ENCODE data around the gene EPX. TPM values are rescaled to one million over a fixed set of nuclear protein-coding genes. Genes with fewer than 3 reads are reported as not detected.
"Not testable (repeated sequence)": the region's sequence is repeated elsewhere in the genome, so short reads cannot be mapped to it uniquely, and the experiment has no call there.

EPX gene, protein sequence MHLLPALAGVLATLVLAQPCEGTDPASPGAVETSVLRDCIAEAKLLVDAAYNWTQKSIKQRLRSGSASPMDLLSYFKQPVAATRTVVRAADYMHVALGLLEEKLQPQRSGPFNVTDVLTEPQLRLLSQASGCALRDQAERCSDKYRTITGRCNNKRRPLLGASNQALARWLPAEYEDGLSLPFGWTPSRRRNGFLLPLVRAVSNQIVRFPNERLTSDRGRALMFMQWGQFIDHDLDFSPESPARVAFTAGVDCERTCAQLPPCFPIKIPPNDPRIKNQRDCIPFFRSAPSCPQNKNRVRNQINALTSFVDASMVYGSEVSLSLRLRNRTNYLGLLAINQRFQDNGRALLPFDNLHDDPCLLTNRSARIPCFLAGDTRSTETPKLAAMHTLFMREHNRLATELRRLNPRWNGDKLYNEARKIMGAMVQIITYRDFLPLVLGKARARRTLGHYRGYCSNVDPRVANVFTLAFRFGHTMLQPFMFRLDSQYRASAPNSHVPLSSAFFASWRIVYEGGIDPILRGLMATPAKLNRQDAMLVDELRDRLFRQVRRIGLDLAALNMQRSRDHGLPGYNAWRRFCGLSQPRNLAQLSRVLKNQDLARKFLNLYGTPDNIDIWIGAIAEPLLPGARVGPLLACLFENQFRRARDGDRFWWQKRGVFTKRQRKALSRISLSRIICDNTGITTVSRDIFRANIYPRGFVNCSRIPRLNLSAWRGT
- polyA plus RNA-seq (2013, experiment 1 of 2) = not detected
- not detected for polyA plus RNA-seq (2013, experiment 2 of 2)

DNA sequence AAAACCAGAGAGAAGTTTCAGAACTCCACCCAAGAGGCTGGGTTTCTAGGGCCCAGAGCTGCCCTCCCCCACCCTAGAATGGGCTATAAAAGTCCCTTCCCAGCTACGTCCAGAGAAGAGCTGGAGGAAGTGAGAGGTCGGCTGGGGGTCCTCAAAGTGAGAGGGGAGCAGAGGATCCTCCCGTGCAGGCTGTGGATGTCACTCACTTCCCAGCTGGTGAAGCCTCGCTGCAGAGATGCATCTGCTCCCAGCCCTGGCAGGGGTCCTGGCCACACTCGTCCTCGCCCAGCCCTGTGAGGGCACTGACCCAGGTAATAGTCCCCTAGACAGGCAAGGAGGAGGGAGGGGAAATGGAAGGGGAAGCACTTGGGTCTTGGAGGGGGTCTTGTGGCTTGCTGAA lies at the start of gene EPX:
TSS of gene EPX (plus strand) at position 115 of the 400 bp plus-strand sequence. CDS start at position 236, 121 bp downstream.
- Histone ChIP-seq H2AK5ac (ENCODE audit: low read length, severe bottlenecking) (no peak within 1 kb of the TSS), H3K4me3 (ENCODE audit: insufficient read depth in 1 of 2, low read depth in 1 of 2, low read length in 2 of 2) (no peak within 1 kb of the TSS), H3K9ac (ENCODE audit: low read length) (no peak within 1 kb of the TSS), H4K91ac (ENCODE audit: low read length) (no peak within 1 kb of the TSS), H3K18ac (ENCODE audit: low read depth in 1 of 2, low read length in 2 of 2) (no peak within 1 kb of the TSS), H3K14ac (ENCODE audit: low read length in 2 of 2) (no peak within 1 kb of the TSS), H2BK120ac (ENCODE audit: low read depth, low read length) (no peak within 1 kb of the TSS), H3K4me2 (ENCODE audit: low read length, poor library complexity, severe bottlenecking) (no peak within 1 kb of the TSS), H3K4me1 (ENCODE audit: control insufficient read depth, insufficient read depth, low read depth, low read length) (no peaks in the 10 kb centered on the region), H3K27ac (ENCODE audit: low read length, poor library complexity, severe bottlenecking) (no peak within 1 kb of the TSS), H3K36me3 (ENCODE audit: control insufficient read depth in 1 of 2, insufficient read depth in 2 of 2, low read depth in 1 of 2, low read length in 2 of 2) (no peaks in the 10 kb centered on the region), H3K23ac (ENCODE audit: low read length in 2 of 2) (no peak within 1 kb of the TSS), H3K27me3 (ENCODE audit: control insufficient read depth in 1 of 2, insufficient read depth in 1 of 2, low read length in 2 of 2) (peaks cover 43 to 73% of the 10 kb centered on the region in 2 experiments), H3K9me3 (ENCODE audit: control insufficient read depth, low read length) (no peaks in the 10 kb centered on the region), H2BK15ac (ENCODE audit: low read depth, poor library complexity, severe bottlenecking) (no peak within 1 kb of the TSS), H2AFZ (ENCODE audit: low read depth, low read length) (no peak within 1 kb of the TSS), H2BK5ac (ENCODE audit: low read depth, low read length, poor library complexity, severe bottlenecking) (no peak within 1 kb of the TSS), H4K8ac (ENCODE audit: low read length) (no peak within 1 kb of the TSS), H3K79me1 (replicated peaks; ENCODE audit: low read length, poor library complexity, severe bottlenecking) (no peaks in the 10 kb centered on the region), H2BK12ac (ENCODE audit: low read length in 2 of 2) (no peak within 1 kb of the TSS), H3K4ac (ENCODE audit: low read depth in 1 of 2, low read length in 2 of 2) (no peak within 1 kb of the TSS)
- DNase-seq = no peak
- 22% methylated on average over 6 of the region's 6 CpGs for WGBS

DNA sequence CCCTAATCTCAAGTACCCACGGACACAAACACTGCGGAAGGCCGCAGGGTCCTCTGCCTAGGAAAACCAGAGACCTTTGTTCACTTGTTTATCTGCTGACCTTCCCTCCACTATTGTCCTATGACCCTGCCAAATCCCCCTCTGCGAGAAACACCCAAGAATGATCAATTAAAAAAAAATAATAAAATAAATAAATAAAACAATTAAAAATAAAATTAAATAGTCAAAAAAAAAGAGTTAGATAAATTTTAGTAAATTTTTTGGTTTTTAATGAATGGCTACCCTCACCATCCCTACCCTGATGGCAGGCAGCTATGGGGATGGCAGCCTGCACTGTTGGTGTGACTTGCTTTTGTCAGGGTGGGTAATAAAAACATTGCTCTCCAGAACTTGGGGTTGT lies 49.2 kb upstream of the EPX start:
- H2BK120ac ChIP-seq (ENCODE audit: low read depth, low read length); H2BK15ac ChIP-seq (ENCODE audit: low read depth, poor library complexity, severe bottlenecking); H3K79me1 ChIP-seq (replicated peaks; ENCODE audit: low read length, poor library complexity, severe bottlenecking); H2BK5ac ChIP-seq (ENCODE audit: low read depth, low read length, poor library complexity, severe bottlenecking); DNase-seq; H4K8ac ChIP-seq (ENCODE audit: low read length); H3K4me1 ChIP-seq (ENCODE audit: control insufficient read depth, insufficient read depth, low read depth, low read length); H3K4ac ChIP-seq (ENCODE audit: low read depth in 1 of 2, low read length in 2 of 2); H4K91ac ChIP-seq (ENCODE audit: low read length); H2BK12ac ChIP-seq (ENCODE audit: low read length in 2 of 2); H3K4me2 ChIP-seq (ENCODE audit: low read length, poor library complexity, severe bottlenecking); H3K9ac ChIP-seq (ENCODE audit: low read length); H3K36me3 ChIP-seq (ENCODE audit: control insufficient read depth in 1 of 2, insufficient read depth in 2 of 2, low read depth in 1 of 2, low read length in 2 of 2); H3K27ac ChIP-seq (ENCODE audit: low read length, poor library complexity, severe bottlenecking); H3K18ac ChIP-seq (ENCODE audit: low read depth in 1 of 2, low read length in 2 of 2); H2AK5ac ChIP-seq (ENCODE audit: low read length, severe bottlenecking); H3K23ac ChIP-seq (ENCODE audit: low read length in 2 of 2); H3K27me3 ChIP-seq (ENCODE audit: control insufficient read depth in 1 of 2, insufficient read depth in 1 of 2, low read length in 2 of 2); H3K14ac ChIP-seq (ENCODE audit: low read length in 2 of 2); H3K4me3 ChIP-seq (ENCODE audit: insufficient read depth in 1 of 2, low read depth in 1 of 2, low read length in 2 of 2); H2AFZ ChIP-seq (ENCODE audit: low read depth, low read length): not testable (repeated sequence)
- WGBS = 84% methylated on average over 3 of the region's 4 CpGs
- H3K9me3 ChIP-seq (ENCODE audit: control insufficient read depth, low read length) = peaks cover 19% of the 10 kb centered on the region

GRCh38 chr17:58144801-58145200 lies 47.7 kb upstream of the EPX start:
- Histone ChIP-seq H3K4me2 (ENCODE audit: low read length, poor library complexity, severe bottlenecking) (no peak overlapping the region), H2AK5ac (ENCODE audit: low read length, severe bottlenecking) (no peak overlapping the region), H3K79me1 (replicated peaks; ENCODE audit: low read length, poor library complexity, severe bottlenecking) (no peaks in the 10 kb centered on the region), H3K18ac (ENCODE audit: low read depth in 1 of 2, low read length in 2 of 2) (no peak overlapping the region), H3K9me3 (ENCODE audit: control insufficient read depth, low read length) (peaks cover 19% of the 10 kb centered on the region), H3K27me3 (ENCODE audit: control insufficient read depth in 1 of 2, insufficient read depth in 1 of 2, low read length in 2 of 2) (peaks cover 11 to 20% of the 10 kb centered on the region in 2 experiments), H3K9ac (ENCODE audit: low read length) (no peak overlapping the region), H3K4me3 (ENCODE audit: insufficient read depth in 1 of 2, low read depth in 1 of 2, low read length in 2 of 2) (no peak overlapping the region), H2BK120ac (ENCODE audit: low read depth, low read length) (no peak overlapping the region), H4K8ac (ENCODE audit: low read length) (no peak overlapping the region), H3K27ac (ENCODE audit: low read length, poor library complexity, severe bottlenecking) (no peak overlapping the region), H3K4me1 (ENCODE audit: control insufficient read depth, insufficient read depth, low read depth, low read length) (no peaks in the 10 kb centered on the region), H2BK15ac (ENCODE audit: low read depth, poor library complexity, severe bottlenecking) (no peak overlapping the region), H2AFZ (ENCODE audit: low read depth, low read length) (no peak overlapping the region), H3K23ac (ENCODE audit: low read length in 2 of 2) (no peak overlapping the region), H3K36me3 (ENCODE audit: control insufficient read depth in 1 of 2, insufficient read depth in 2 of 2, low read depth in 1 of 2, low read length in 2 of 2) (no peaks in the 10 kb centered on the region), H3K4ac (ENCODE audit: low read depth in 1 of 2, low read length in 2 of 2) (no peak overlapping the region), H2BK5ac (ENCODE audit: low read depth, low read length, poor library complexity, severe bottlenecking) (no peak overlapping the region), H3K14ac (ENCODE audit: low read length in 2 of 2) (no peak overlapping the region), H4K91ac (ENCODE audit: low read length) (no peak overlapping the region), H2BK12ac (ENCODE audit: low read length in 2 of 2) (no peak overlapping the region)
- no CpG with 5 or more reads among the region's 1 CpG for WGBS
- no peak for DNase-seq

- H3K4me3 ChIP-seq (ENCODE audit: insufficient read depth in 1 of 2, low read depth in 1 of 2, low read length in 2 of 2) = no peak within 1 kb of the TSS
- no peak within 1 kb of the TSS for H3K18ac ChIP-seq (ENCODE audit: low read depth in 1 of 2, low read length in 2 of 2)
- no peak within 1 kb of the TSS for H2BK5ac ChIP-seq (ENCODE audit: low read depth, low read length, poor library complexity, severe bottlenecking)
- no peak within 1 kb of the TSS for H2BK15ac ChIP-seq (ENCODE audit: low read depth, poor library complexity, severe bottlenecking)
- no peak within 1 kb of the TSS for H2BK120ac ChIP-seq (ENCODE audit: low read depth, low read length)
- H3K4me2 ChIP-seq (ENCODE audit: low read length, poor library complexity, severe bottlenecking) = no peak within 1 kb of the TSS
- no peak within 1 kb of the TSS for H2BK12ac ChIP-seq (ENCODE audit: low read length in 2 of 2)
- H3K79me1 ChIP-seq (replicated peaks; ENCODE audit: low read length, poor library complexity, severe bottlenecking) = no peaks in the 10 kb centered on the region
- no peak within 1 kb of the TSS for H3K4ac ChIP-seq (ENCODE audit: low read depth in 1 of 2, low read length in 2 of 2)
- H4K8ac ChIP-seq (ENCODE audit: low read length) = no peak within 1 kb of the TSS
- no peak for DNase-seq
- no peak within 1 kb of the TSS for H3K27ac ChIP-seq (ENCODE audit: low read length, poor library complexity, severe bottlenecking)
- no peaks in the 10 kb centered on the region for H3K4me1 ChIP-seq (ENCODE audit: control insufficient read depth, insufficient read depth, low read depth, low read length)
- no peak within 1 kb of the TSS for H2AFZ ChIP-seq (ENCODE audit: low read depth, low read length)
- no peak within 1 kb of the TSS for H2AK5ac ChIP-seq (ENCODE audit: low read length, severe bottlenecking)
- H3K27me3 ChIP-seq (ENCODE audit: control insufficient read depth in 1 of 2, insufficient read depth in 1 of 2, low read length in 2 of 2) = peaks cover 24 to 40% of the 10 kb centered on the region in 2 experiments
- H3K23ac ChIP-seq (ENCODE audit: low read length in 2 of 2) = no peak within 1 kb of the TSS
- H3K36me3 ChIP-seq (ENCODE audit: control insufficient read depth in 1 of 2, insufficient read depth in 2 of 2, low read depth in 1 of 2, low read length in 2 of 2) = no peaks in the 10 kb centered on the region
- WGBS = 77% methylated on average over 1 of the region's 1 CpG
- no peak within 1 kb of the TSS for H4K91ac ChIP-seq (ENCODE audit: low read length)
- no peak within 1 kb of the TSS for H3K14ac ChIP-seq (ENCODE audit: low read length in 2 of 2)
- H3K9me3 ChIP-seq (ENCODE audit: control insufficient read depth, low read length) = peaks cover 19% of the 10 kb centered on the region
- no peak within 1 kb of the TSS for H3K9ac ChIP-seq (ENCODE audit: low read length)
Measured at GRCh38 chr17:58147930-58148434, 44.5 kb upstream of the EPX start, which contains the start of gene OR4D1. Gene OR4D1 (plus strand): TSS chr17:58148384. CDS start chr17:58155154, 6,770 bp downstream.

Data from mesenchymal stem cell (in vitro differentiated cells and primary cell).